ENCODE measurements around the gene PRF1.
"Not testable (repeated sequence)": the region's sequence is repeated elsewhere in the genome, so short reads cannot be mapped to it uniquely, and the experiment has no call there.

The PRF1 gene

GRCh38 chr10:70615784-70616522 is 13.4 kb upstream of the PRF1 start:
- TF ChIP-seq, protein P1, sequence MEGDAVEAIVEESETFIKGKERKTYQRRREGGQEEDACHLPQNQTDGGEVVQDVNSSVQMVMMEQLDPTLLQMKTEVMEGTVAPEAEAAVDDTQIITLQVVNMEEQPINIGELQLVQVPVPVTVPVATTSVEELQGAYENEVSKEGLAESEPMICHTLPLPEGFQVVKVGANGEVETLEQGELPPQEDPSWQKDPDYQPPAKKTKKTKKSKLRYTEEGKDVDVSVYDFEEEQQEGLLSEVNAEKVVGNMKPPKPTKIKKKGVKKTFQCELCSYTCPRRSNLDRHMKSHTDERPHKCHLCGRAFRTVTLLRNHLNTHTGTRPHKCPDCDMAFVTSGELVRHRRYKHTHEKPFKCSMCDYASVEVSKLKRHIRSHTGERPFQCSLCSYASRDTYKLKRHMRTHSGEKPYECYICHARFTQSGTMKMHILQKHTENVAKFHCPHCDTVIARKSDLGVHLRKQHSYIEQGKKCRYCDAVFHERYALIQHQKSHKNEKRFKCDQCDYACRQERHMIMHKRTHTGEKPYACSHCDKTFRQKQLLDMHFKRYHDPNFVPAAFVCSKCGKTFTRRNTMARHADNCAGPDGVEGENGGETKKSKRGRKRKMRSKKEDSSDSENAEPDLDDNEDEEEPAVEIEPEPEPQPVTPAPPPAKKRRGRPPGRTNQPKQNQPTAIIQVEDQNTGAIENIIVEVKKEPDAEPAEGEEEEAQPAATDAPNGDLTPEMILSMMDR (IDR thresholded peaks at IDR 0.05; ENCODE audit: insufficient read depth, low read length, poor library complexity, severe bottlenecking), result no peak
- DNase-seq (ENCODE audit: extremely low read depth, insufficient read length), result no peak

DNA sequence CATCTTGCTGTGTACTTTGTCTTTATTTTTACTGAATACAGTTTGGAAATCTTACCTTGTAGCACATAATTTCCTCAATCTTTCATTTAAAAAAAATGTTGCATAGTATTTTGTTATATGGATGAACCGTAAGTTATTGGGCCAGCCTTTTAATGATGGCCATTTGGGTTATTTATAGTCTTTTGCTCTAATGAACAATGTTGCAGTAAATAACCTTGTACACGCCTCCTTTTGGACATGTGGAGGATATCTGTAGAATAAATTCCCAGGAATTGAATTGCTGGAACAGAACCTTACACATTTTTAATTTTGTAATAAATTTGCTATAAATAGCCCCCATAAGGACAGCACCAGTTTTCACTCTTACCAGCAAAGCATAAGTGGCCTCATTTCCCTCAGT is 12.7 kb upstream of the PRF1 start:
- H3K4me3 ChIP-seq (replicated peaks; ENCODE audit: low read depth, low read length), result no peak overlapping the region
- no peaks in the 10 kb centered on the region for H3K27me3 ChIP-seq (replicated peaks; ENCODE audit: control insufficient read depth, insufficient read depth, low read length)
- TF ChIP-seq, protein P1 (IDR thresholded peaks at IDR 0.05; ENCODE audit: insufficient read depth, low read length, poor library complexity, severe bottlenecking), result no peak
- no peak for DNase-seq (ENCODE audit: extremely low read depth, insufficient read length)
- no peaks in the 10 kb centered on the region for H3K36me3 ChIP-seq (ENCODE audit: control insufficient read depth, insufficient read depth, low read length)

More at GRCh38 chr10:70615784-70616522, 13.4 kb upstream of the PRF1 start:
- Histone ChIP-seq H3K4me3 (replicated peaks; ENCODE audit: low read depth, low read length) (no peak overlapping the region), H3K27me3 (replicated peaks; ENCODE audit: control insufficient read depth, insufficient read depth, low read length) (no peaks in the 10 kb centered on the region), H3K36me3 (ENCODE audit: control insufficient read depth, insufficient read depth, low read length) (no peaks in the 10 kb centered on the region)

DNA sequence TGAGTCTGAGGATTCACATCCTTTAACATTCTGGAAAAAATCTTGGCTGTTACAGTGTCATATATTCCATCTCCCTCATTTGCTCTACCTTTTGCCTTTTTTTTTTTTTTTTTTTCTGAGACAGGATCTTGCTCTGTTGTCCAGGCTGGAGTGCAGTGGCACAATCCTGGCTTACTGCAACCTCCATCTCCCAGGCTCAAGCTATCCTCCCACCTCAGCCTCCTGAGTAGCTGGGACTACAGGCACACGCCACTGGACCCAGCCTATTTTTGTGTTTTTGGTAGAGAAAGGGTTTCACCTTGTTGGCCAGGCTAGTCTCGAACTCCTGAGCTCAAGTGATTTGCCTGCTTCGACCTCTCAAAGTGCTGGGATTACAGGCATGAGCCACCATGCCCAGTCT is 11.8 kb upstream of the PRF1 start:
- not testable (repeated sequence) for DNase-seq (ENCODE audit: extremely low read depth, insufficient read length); H3K27me3 ChIP-seq (replicated peaks; ENCODE audit: control insufficient read depth, insufficient read depth, low read length); H3K4me3 ChIP-seq (replicated peaks; ENCODE audit: low read depth, low read length); H3K36me3 ChIP-seq (ENCODE audit: control insufficient read depth, insufficient read depth, low read length)

DNA sequence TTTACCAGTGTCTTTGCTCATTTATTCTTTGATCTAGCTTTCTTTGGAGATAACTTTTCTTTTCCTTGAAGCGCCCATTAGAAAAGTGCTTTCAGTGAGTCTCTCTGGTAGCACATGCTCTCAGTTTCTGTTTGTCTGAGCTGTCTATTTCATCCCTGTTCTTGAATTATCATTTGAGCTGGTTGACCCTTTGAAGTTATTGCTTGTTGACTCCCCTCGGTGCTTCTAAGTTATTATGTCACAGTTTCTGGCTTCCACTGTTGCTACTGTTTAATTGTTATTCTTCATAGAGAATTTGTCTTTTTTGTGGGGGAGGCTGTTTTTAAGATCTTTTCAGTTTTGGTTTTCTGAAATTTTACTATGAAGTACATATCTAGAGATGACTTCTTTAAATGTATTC is 11.4 kb upstream of the PRF1 start:
- no peak for DNase-seq (ENCODE audit: extremely low read depth, insufficient read length)
- Histone ChIP-seq H3K27me3 (replicated peaks; ENCODE audit: control insufficient read depth, insufficient read depth, low read length) (no peaks in the 10 kb centered on the region), H3K36me3 (ENCODE audit: control insufficient read depth, insufficient read depth, low read length) (no peaks in the 10 kb centered on the region), H3K4me3 (replicated peaks; ENCODE audit: low read depth, low read length) (no peak overlapping the region)
- TF ChIP-seq, protein P1 (IDR thresholded peaks at IDR 0.05; ENCODE audit: insufficient read depth, low read length, poor library complexity, severe bottlenecking), result no peak

DNA sequence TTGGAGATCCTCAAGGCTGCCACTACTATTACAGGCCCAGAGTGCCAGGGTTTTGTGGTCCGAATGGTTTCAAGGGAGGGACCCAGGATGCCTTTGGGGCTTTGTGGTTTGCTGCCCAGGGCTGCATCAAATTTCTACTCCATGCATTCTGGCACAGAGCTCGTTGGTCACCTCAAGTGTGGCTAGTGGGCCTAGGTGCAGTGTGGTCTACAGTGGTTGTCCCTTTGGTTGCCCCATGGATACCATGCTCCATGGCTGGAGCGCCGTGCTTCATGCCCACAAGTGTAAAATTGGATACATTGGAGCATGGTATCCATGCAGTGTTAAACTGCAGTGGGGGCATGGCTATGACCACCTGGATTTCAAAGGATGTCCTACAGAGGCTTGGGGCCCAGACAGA is 5.4 kb upstream of the PRF1 start:
- Histone ChIP-seq H3K27me3 (replicated peaks; ENCODE audit: control insufficient read depth, insufficient read depth, low read length) (no peaks in the 10 kb centered on the region), H3K4me3 (replicated peaks; ENCODE audit: low read depth, low read length) (no peak overlapping the region), H3K36me3 (ENCODE audit: control insufficient read depth, insufficient read depth, low read length) (no peaks in the 10 kb centered on the region)
- TF ChIP-seq, protein P1 (IDR thresholded peaks at IDR 0.05; ENCODE audit: insufficient read depth, low read length, poor library complexity, severe bottlenecking), result no peak
- no peak for DNase-seq (ENCODE audit: extremely low read depth, insufficient read length)

- H3K4me3 ChIP-seq (replicated peaks; ENCODE audit: low read depth, low read length), result no peak overlapping the region
- TF ChIP-seq, protein P1 (IDR thresholded peaks at IDR 0.05; ENCODE audit: insufficient read depth, low read length, poor library complexity, severe bottlenecking), result no peak
- no peak for DNase-seq (ENCODE audit: extremely low read depth, insufficient read length)
- H3K36me3 ChIP-seq (ENCODE audit: control insufficient read depth, insufficient read depth, low read length), result no peaks in the 10 kb centered on the region
- no peaks in the 10 kb centered on the region for H3K27me3 ChIP-seq (replicated peaks; ENCODE audit: control insufficient read depth, insufficient read depth, low read length)
These were observed 2.6 kb upstream of the PRF1 start for GRCh38 chr10:70605161-70605560.

Data from GM06990 (cell line).